PC-9 (cell line): ENCODE results near the gene HEG1. TPM values are rescaled to one million over a fixed set of nuclear protein-coding genes. Genes with fewer than 3 reads are reported as not detected.

Experiments used
- BruUV-seq: library from RNA; stranded (reverse); fragments of 400-500 nt; replicated peaks from 2 replicates; lab custom pipeline; 2021; lab: Mats Ljungman, UMichigan
- CTCF ChIA-PET: fragments of 300-600 bp; sonication (Branson Sonifier 250); formaldehyde crosslinking; loops from one replicate; lab custom pipeline; 2022; ENCODE audit warnings: antibody characterized with exemption; lab: Charles Lee
- POLR2A ChIA-PET: fragments of 300-600 bp; sonication (Branson Sonifier 250); formaldehyde crosslinking; loops from one replicate; lab custom pipeline; 2022; ENCODE audit warnings: antibody characterized with exemption; ENCODE audit not compliant: unreplicated experiment; lab: Charles Lee
- DNase-seq, 2 experiments: peaks; one replicate each; pipeline versions ENCODE4 v3.0.0 to v3.0.0-alpha.2; 2015 to 2022; ENCODE audit warnings: mixed read lengths in 1 of 2
- H2AFZ ChIP-seq: fragments of 200-600 bp; sonication (generic); 2 replicates; pipeline ENCODE4 v1.8.1; 2017; ENCODE audit warnings: antibody characterized with exemption
- H3F3A ChIP-seq: fragments of 200-600 bp; sonication (generic); 2 replicates; pipeline ENCODE4 v1.8.1; 2017; ENCODE audit warnings: antibody characterized with exemption, mild to moderate bottlenecking, low read depth; ENCODE audit not compliant: insufficient read depth
- H3K27ac ChIP-seq: fragments of 200-600 bp; sonication (generic); 2 replicates; pipeline ENCODE4 v1.6.1; 2016; ENCODE audit warnings: mixed run types
- H3K27me3 ChIP-seq: fragments of 200-600 bp; sonication (generic); 2 replicates; pipeline ENCODE4 v1.6.1; 2016; ENCODE audit warnings: low read depth, mixed run types; ENCODE audit not compliant: insufficient read depth
- H3K36me3 ChIP-seq: fragments of 200-600 bp; sonication (generic); 2 replicates; pipeline ENCODE4 v1.6.1; 2016; ENCODE audit warnings: low read depth, mixed run types
- H3K4me1 ChIP-seq: fragments of 200-600 bp; sonication (generic); replicated peaks from 2 replicates; pipeline ENCODE4 v1.6.1; 2016; ENCODE audit warnings: mixed run types; ENCODE audit not compliant: insufficient read depth
- H3K4me2 ChIP-seq: fragments of 200-600 bp; sonication (generic); 2 replicates; pipeline ENCODE4 v1.6.1; 2017; ENCODE audit warnings: mixed run types
- H3K4me3 ChIP-seq: fragments of 200-600 bp; sonication (generic); 2 replicates; pipeline ENCODE4 v1.6.1; 2016; ENCODE audit warnings: mixed run types
- H3K79me2 ChIP-seq: fragments of 200-600 bp; sonication (generic); 2 replicates; pipeline ENCODE4 v1.6.1; 2017; ENCODE audit warnings: low read depth, mixed run types
- H3K9me2 ChIP-seq: fragments of 200-600 bp; sonication (generic); 2 replicates; pipeline ENCODE4 v1.8.1; 2017; ENCODE audit warnings: mild to moderate bottlenecking; ENCODE audit not compliant: insufficient read depth
- H3K9me3 ChIP-seq: fragments of 200-600 bp; sonication (generic); 2 replicates; pipeline ENCODE4 v1.8.1; 2016; ENCODE audit warnings: low read depth; ENCODE audit not compliant: insufficient read depth
- H4K20me1 ChIP-seq: fragments of 200-600 bp; sonication (generic); 2 replicates; pipeline ENCODE4 v1.8.1; 2017; ENCODE audit not compliant: insufficient read depth
- CTCF ChIP-seq: fragments of 200-600 bp; sonication (generic); conservative IDR thresholded peaks from 2 replicates; pipeline ENCODE4 v1.6.1; 2017; ENCODE audit warnings: mixed run types, antibody characterized with exemption, mild to moderate bottlenecking, moderate library complexity
- EZH2 ChIP-seq: fragments of 200-600 bp; sonication (generic); IDR thresholded peaks from 2 replicates; pipeline ENCODE4 v1.8.0; 2017; ENCODE audit warnings: antibody characterized with exemption, low read depth
- intact Hi-C: fragments of 100-400 bp; cut with micrococcal nuclease; formaldehyde crosslinking; loops from one replicate; pipeline ENCODE4 v1.10.0; 2022; ENCODE audit not compliant: unreplicated experiment
- total RNA-seq: library from RNA; stranded (reverse); gene quantifications from 2 replicates; pipeline ENCODE4 v1.2.3, GENCODE V29; 2021

Gene HEG1
- total RNA-seq, 1 experiment from 2014 or later = 33.5 TPM

DNA sequence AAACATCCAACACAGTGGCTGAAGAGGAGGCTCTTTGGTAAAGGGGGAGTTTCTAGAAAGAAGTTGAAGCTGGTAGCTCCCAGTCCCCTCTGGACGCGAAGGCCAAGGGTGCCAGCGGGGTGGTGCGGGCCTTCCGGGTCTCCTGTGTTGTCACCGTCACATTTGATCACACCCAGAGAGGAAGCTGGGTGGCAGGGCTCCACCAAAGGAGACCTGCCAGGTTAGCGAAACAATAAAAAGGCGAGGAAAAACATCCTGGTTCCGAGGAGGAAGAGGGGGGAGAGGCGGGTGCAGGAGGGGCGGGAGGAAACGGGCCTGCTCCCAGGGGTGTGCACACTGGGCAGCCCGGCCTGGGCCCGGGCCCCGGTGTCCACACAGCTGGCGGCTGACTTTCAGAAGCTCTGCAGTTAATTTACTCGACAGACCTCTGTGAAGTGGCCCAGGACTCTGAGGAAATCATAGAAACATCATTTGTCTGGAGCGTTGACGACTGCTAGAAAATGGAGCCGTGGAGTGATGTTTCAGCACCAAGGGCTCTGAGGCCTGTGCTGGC, 12.1 kb downstream of the HEG1 start:
- Histone ChIP-seq H3K9me3 (no peaks in the 10 kb centered on the region), H2AFZ (no peak overlapping the region), H3K4me2 (no peak overlapping the region), H3K4me1 (no peaks in the 10 kb centered on the region), H3K27me3 (no peaks in the 10 kb centered on the region), H3K9me2 (no peaks in the 10 kb centered on the region; the same call in 1 of the 2 replicates), H3K79me2 (no peaks in the 10 kb centered on the region), H3K4me3 (no peak overlapping the region), H3F3A (no peaks in the 10 kb centered on the region), H3K36me3 (no peaks in the 10 kb centered on the region), H3K27ac (no peak overlapping the region), H4K20me1 (no peaks in the 10 kb centered on the region)
- ChIA-PET CTCF (no interaction called here), POLR2A (no interaction called here)
- no peak for DNase-seq
- intact Hi-C loops = no loop called here
- no TSS peak for BruUV-seq
- TF ChIP-seq CTCF = no peak
- TF ChIP-seq EZH2 = no peak

- no peak for TF ChIP-seq EZH2
- no peak for TF ChIP-seq CTCF
- H3F3A ChIP-seq = no peaks in the 10 kb centered on the region
- ChIA-PET POLR2A (no interaction called here), CTCF (no interaction called here)
- no peaks in the 10 kb centered on the region; the same call in 1 of the 2 replicates for H3K9me2 ChIP-seq
- no peaks in the 10 kb centered on the region for H3K27me3 ChIP-seq
- H3K27ac ChIP-seq = no peak overlapping the region
- H3K9me3 ChIP-seq = no peaks in the 10 kb centered on the region
- BruUV-seq = no TSS peak
- intact Hi-C loops = no loop called here
- no peak overlapping the region for H3K4me3 ChIP-seq
- H2AFZ ChIP-seq = no peak overlapping the region
- no peaks in the 10 kb centered on the region for H4K20me1 ChIP-seq
- no peaks in the 10 kb centered on the region for H3K79me2 ChIP-seq
- H3K36me3 ChIP-seq = no peaks in the 10 kb centered on the region
- no peak for DNase-seq
- H3K4me2 ChIP-seq = no peak overlapping the region
- H3K4me1 ChIP-seq = no peaks in the 10 kb centered on the region
Measured at GRCh38 chr3:125042725-125043406, 12.9 kb downstream of the HEG1 start.

DNA sequence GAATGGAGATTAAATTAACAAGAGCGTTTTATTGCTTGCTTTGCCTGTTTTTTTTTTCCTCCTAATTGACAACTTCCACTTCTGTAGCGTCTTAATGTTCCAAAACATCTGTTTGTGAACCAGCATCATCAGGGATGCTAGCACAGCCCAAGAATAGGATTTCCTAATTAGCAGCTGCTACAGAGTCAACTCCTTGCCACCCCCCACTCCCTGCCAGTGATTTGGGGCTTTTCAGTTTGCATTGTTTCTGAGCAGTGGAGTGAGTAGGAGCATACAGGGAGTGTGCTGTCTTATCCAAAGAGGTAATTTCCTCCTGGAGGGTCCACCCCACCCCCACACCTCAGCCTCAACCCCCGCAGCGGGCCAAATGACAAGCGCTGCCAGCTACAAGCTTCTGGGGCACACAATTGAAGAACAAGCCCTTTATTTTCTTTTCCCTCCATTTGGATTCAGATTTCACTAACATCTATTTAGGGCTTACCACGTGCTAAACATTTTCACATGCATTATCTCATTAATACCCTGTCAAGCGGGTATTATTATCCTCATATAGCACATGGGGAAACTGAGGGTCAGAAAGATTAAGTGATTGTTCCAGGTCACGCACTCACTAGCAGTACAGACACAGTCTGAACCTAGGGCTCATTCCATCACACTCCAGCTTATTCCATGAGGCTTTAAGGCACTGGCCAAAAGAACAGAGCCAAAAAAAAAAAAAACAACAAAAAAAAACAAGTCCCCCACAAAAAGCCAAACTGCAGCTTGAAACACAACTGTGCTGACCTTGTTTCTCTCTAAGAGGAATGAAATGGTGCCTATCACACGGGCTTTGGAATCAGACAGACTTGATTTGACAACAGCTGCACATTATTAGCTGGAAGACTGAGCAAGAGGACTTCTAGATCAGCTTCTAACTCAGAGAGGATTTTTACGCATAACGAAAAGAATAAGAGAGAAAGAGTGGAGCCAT, 16.4 kb downstream of the HEG1 start:
- H3K4me2 ChIP-seq = no peak overlapping the region
- no peaks in the 10 kb centered on the region for H3F3A ChIP-seq
- no peaks in the 10 kb centered on the region for H3K4me1 ChIP-seq
- TF ChIP-seq CTCF (no peak), EZH2 (no peak)
- no peak overlapping the region for H3K27ac ChIP-seq
- H3K27me3 ChIP-seq = no peaks in the 10 kb centered on the region
- POLR2A ChIA-PET = interaction anchor here (1.0 kb wide), 1 partner anchor 608 kb away, joined by 3 read pairs; no protein-coding TSS in a partner anchor
- no peak for DNase-seq
- no peak overlapping the region for H2AFZ ChIP-seq
- peaks cover 4% of the 10 kb centered on the region; the same call in 1 of the 2 replicates for H3K9me3 ChIP-seq
- H3K79me2 ChIP-seq = no peaks in the 10 kb centered on the region
- CTCF ChIA-PET = no interaction called here
- intact Hi-C loops = no loop called here
- H3K36me3 ChIP-seq = no peaks in the 10 kb centered on the region
- no TSS peak for BruUV-seq
- H3K9me2 ChIP-seq = no peaks in the 10 kb centered on the region; the same call in 1 of the 2 replicates
- no peaks in the 10 kb centered on the region for H4K20me1 ChIP-seq
- H3K4me3 ChIP-seq = no peak overlapping the region
